ENCODE data around the gene TMSB4Y.

The TMSB4Y gene

DNA sequence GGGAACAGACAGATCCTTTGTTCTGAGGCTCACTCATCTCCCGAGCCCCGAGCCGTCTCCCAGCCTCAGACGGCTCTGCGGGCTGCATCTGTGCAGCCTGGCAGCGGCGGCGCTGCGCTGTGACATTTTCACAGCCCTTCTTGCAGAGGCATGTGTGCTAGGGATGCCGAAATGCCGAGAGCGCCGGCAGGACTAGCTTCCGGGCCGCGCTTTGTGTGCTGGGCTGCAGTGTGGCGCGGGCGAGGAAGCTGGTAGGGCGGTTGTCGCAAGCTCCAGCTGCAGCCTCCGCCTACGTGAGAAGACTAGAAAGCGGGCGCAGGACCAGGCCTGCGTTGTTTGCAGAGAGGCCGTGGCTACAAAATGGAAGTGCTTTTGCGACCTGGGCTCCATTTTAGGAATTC lies at the start of gene TMSB4Y:
TMSB4Y (plus strand) TSS at position 332 of the 401 bp plus-strand sequence.
- peak in 1 of 2 donors; percentile 69 for DNase-seq

GRCh38 chrY:13664162-13664561 lies 39.5 kb upstream of the TMSB4Y start:
- DNase-seq: no peak

- DNase-seq: no peak
Observed at GRCh38 chrY:13671122-13671521, 32.6 kb upstream of the TMSB4Y start.

DNA sequence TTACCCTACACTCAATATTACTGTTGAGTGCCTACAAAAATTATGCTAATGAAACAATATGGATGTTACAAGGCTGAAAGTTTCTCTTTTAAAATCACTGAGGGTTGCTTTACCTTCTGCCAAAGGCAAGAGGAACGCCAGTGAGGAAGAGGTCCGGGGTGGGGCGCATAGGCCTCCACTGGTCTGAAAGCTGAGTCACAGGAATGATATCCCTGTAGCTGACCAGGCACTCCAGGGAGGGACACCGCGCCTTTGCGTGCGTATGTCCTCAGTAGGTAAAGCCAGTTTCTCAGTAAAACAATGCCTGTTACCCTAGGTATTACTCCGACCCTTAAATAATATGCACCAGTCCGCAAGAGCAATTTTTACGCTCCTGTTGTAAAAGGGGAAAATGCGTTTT lies 1.4 kb upstream of the TMSB4Y start:
- DNase-seq: no peak

DNA sequence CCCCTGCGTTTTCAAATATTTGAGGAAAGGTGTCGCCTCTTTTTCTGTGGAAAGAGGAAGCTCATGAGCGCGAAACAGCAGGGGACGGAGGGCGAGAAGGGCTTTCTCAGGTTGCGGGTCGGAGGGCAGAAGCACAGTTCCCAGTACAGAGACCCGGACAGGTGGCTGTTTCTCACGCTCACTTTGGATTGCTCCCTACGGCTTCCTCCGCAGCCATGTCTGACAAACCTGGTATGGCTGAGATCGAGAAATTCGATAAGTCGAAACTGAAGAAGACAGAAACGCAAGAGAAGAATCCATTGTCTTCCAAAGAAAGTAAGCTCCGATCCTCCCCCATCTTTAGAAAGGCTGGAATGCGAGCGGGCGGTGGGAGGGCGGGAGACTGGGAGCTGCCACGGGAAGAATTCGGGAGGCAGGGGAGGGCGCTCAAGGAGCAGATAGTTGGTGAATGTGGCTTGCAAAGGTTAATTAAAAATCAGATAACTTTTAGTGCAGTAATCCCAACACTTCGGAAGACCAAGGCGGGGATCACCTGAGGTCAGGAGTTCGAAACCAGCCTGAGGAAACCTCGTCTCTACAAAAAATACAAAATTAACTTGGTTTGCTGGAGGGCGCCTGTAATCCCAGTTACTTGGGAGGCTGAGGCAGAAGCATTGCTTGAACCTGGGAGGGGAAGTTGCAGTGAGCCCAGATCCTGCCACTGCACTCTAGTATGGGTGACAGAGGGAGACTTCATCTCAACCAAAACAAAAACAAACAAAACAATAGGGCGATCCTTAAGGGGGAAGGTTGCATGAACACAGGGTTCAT lies 627 bp downstream of the TMSB4Y start:
- DNase-seq: no peak

DNA sequence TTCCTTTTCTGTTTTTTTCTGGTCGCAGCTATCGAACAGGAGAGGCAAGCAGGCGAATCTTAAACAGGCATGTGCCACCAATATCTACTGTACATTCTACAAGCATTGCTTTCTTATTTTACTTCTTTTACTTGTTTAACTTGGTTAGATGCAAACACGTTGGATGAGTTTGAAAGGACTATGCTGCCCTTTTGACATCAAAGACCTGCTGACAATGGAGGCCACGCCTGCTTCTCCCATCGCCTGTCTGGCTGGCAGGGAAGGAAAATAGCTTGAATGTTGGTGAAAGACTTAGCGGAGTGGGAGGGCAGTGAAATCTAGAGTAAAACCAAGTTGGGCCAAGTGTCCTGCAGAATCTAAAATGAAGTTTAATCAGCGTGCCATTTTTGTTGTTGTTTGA lies 1.5 kb downstream of the TMSB4Y start:
- no peak for DNase-seq

- DNase-seq: no peak
Observed at GRCh38 chrY:13708038-13708437, 4.3 kb downstream of the TMSB4Y start.

DNA sequence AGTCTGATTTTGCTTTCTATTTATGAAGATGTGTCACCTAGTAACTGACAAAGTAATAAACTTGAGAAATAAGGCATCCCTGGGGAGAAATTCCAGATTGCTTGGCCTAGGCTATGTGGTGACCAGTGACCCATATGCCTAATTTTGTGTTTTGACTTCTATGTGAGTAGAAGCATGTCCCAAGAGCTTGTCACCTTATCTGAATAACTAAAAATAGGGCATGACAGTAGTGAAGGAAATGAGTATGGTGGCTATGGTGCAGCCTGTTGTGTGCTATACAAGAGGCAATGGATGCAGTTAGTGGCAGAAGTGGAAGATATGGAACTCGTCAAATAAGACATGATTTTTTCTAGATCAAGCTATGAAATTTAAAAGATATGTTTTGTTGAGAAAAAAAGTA lies 15.3 kb downstream of the TMSB4Y start:
- DNase-seq: no peak

- DNase-seq: no peak
Observed at GRCh38 chrY:13729517-13729916, 25.8 kb downstream of the TMSB4Y start.

DNA sequence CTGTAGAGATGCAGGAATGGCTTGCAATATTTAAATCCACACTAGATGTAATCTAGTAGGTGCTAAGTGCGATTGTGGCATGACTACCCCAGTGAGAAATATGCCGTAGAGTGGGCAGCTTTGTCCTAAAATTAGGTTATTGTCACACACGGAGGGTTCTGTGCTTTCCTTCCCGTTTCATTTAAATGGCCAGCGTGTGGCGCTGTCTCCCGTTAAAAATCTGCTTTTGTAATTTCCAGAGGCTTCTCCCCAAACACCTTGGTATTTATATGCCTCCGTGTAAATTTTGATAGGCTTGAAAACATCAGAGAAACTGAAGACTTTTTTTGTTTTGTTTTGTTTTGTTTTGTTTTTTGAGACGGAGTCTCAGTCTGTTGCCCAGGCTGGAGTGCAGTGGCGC lies 34.9 kb downstream of the TMSB4Y start:
- DNase-seq: no peak

DNA sequence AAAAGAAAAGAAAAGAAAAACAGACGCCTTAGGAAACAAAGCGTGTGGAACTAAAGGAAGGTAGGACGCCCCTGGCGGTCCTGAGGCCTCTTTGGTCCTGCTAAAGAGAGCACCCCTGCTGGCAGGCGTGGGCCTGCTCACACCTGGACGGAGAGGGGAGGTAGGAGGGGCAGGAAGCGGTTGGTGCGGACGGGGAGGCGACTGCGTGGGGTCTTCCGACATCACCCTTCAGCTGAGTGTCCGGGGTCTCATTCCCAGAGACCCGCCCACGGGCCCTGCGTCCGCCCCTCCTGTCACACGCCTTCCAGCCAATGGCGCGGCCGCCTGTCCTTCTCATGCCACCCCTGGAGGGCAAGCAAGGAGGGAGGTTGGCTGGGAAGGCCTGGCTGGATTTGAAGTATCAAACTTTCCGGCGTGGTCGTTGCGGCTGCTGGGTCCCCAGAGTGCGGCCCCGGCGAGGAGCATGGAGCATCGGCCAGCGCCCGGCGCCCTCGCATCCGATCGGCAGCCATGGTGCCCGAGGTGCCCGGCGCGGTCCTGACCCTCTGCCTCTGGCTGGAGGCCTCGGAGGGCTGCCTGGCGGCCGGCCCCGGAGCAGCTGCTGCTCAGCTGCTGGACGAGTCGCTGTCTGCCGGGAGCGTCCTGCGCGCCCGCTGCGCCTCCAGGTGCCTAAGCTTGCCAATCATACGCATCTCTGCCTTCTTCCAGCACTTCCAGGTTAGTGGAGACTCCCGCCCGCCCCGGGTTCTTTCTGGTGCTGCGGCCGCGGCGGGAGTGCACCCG lies 47.8 kb downstream of the TMSB4Y start:
- peak in 1 of 2 donors; percentile 31 for DNase-seq

- no peak for DNase-seq
Observed at GRCh38 chrY:13754661-13755060, 51.0 kb downstream of the TMSB4Y start.
